DOHH2 (cell line): ENCODE results near the gene PSMC4.

Experiments used
- CTCF ChIP-seq: fragments of 200-600 bp; sonication (generic); IDR thresholded peaks from one replicate; pipeline ENCODE4 v1.5.1; 2014; ENCODE audit warnings: antibody characterized with exemption, mild to moderate bottlenecking, low read depth, low read length; ENCODE audit not compliant: poor library complexity, severe bottlenecking
- EZH2phosphoT487 ChIP-seq: fragments of 200-600 bp; sonication (generic); IDR thresholded peaks from 2 replicates; pipeline ENCODE4 v1.6.1; 2017; ENCODE audit warnings: borderline replicate concordance, mild to moderate bottlenecking, antibody characterized with exemption, low read length, moderate library complexity, mixed read lengths

GRCh38 chr19:39994361-39994760, 23.4 kb downstream of the PSMC4 start:
- TF ChIP-seq CTCF (no peak), EZH2phosphoT487 (no peak)
